Activated CD4-positive, alpha-beta T cell treated with anti-CD3 and anti-CD28 coated beads, Interleukin-2, amount 10 ng/mL, durations not matched to agents 24 days and 14 days (primary cell): Measurements from ENCODE around the gene RPAP3. TPM values are rescaled to one million over a fixed set of nuclear protein-coding genes. Genes with fewer than 3 reads are reported as not detected.

Source experiments
- DNase-seq: peaks from one replicate; pipeline ENCODE4 v3.0.0; 2022
- H3K27ac Mint-ChIP-seq: one replicate; pipeline ENCODE4 v1.8.0; 2022; ENCODE audit warnings: mild to moderate bottlenecking, mixed read lengths
- H3K27me3 Mint-ChIP-seq: one replicate; pipeline ENCODE4 v1.8.0; 2022; ENCODE audit warnings: mixed read lengths
- H3K36me3 Mint-ChIP-seq: one replicate; pipeline ENCODE4 v1.8.0; 2022; ENCODE audit warnings: low read depth, mild to moderate bottlenecking, mixed read lengths
- H3K4me1 Mint-ChIP-seq: one replicate; pipeline ENCODE4 v1.8.0; 2021; ENCODE audit warnings: mixed read lengths
- H3K4me3 Mint-ChIP-seq: one replicate; pipeline ENCODE4 v1.8.0; 2022; ENCODE audit warnings: mild to moderate bottlenecking, moderate library complexity, mixed read lengths
- H3K9me3 Mint-ChIP-seq: one replicate; pipeline ENCODE4 v1.8.0; 2021; ENCODE audit warnings: mixed read lengths
- intact Hi-C: fragments of 100-400 bp; cut with micrococcal nuclease; formaldehyde crosslinking; loops from one replicate; pipeline ENCODE4 v1.15.1; 2023
- total RNA-seq: library from RNA; stranded (reverse); gene quantifications from 2 replicates; pipeline ENCODE4 v1.2.3, GENCODE V29; 2022

The RPAP3 gene, protein sequence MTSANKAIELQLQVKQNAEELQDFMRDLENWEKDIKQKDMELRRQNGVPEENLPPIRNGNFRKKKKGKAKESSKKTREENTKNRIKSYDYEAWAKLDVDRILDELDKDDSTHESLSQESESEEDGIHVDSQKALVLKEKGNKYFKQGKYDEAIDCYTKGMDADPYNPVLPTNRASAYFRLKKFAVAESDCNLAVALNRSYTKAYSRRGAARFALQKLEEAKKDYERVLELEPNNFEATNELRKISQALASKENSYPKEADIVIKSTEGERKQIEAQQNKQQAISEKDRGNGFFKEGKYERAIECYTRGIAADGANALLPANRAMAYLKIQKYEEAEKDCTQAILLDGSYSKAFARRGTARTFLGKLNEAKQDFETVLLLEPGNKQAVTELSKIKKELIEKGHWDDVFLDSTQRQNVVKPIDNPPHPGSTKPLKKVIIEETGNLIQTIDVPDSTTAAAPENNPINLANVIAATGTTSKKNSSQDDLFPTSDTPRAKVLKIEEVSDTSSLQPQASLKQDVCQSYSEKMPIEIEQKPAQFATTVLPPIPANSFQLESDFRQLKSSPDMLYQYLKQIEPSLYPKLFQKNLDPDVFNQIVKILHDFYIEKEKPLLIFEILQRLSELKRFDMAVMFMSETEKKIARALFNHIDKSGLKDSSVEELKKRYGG
- total RNA-seq, result 63.4 and 67.3 TPM in 2 replicates

- DNase-seq, result peak; percentile 99
- H3K36me3 Mint-ChIP-seq, result peaks cover 22% of the 10 kb centered on the region
- H3K4me1 Mint-ChIP-seq, result peaks cover 53% of the 10 kb centered on the region
- H3K27me3 Mint-ChIP-seq, result no peaks in the 10 kb centered on the region
- peak within 1 kb of the TSS; percentile 99 for H3K27ac Mint-ChIP-seq
- H3K9me3 Mint-ChIP-seq, result no peaks in the 10 kb centered on the region
- H3K4me3 Mint-ChIP-seq, result peak within 1 kb of the TSS; percentile 97
- intact Hi-C loops, result loop anchor here (1.0 to 10.0 kb wide), 9 partner anchors 50 to 1978 kb away; partner anchors contain the start of genes ARID2 and SLC38A2
These were observed at the start of gene RPAP3 for GRCh38 chr12:47705566-47706425. Gene RPAP3 (minus strand): TSS chr12:47706030. CDS start chr12:47702840, 3,190 bp downstream.

DNA sequence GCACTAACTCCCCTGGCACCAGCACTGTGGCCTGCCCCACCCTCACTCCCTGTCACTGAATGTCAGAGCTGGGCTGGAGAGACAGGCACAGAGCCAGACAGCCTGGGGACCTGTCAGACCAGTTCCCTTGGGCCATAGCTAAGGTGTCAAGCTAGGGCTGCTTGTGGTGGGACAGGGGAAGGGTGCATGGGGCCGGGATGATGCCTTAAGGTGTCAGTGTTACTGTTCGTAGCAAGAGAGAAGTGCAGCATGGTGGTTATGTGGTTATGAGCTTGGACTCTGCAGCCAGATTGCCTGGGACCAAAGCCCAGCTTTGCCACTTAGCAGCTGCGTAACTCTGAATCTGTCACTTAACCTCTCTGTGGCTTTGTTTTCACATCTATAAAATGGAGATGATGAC lies 49.1 kb upstream of the RPAP3 start:
- H3K36me3 Mint-ChIP-seq, result no peaks in the 10 kb centered on the region
- DNase-seq, result no peak
- intact Hi-C loops, result loop anchor here (1.0 to 5.0 kb wide), 2 partner anchors 49 to 1488 kb away; partner anchors contain the start of genes RPAP3 and SLC38A1
- H3K27me3 Mint-ChIP-seq, result no peaks in the 10 kb centered on the region
- H3K27ac Mint-ChIP-seq, result no peak overlapping the region
- H3K9me3 Mint-ChIP-seq, result no peaks in the 10 kb centered on the region
- peaks cover 46% of the 10 kb centered on the region for H3K4me1 Mint-ChIP-seq
- H3K4me3 Mint-ChIP-seq, result peak overlapping the region; percentile 25

DNA sequence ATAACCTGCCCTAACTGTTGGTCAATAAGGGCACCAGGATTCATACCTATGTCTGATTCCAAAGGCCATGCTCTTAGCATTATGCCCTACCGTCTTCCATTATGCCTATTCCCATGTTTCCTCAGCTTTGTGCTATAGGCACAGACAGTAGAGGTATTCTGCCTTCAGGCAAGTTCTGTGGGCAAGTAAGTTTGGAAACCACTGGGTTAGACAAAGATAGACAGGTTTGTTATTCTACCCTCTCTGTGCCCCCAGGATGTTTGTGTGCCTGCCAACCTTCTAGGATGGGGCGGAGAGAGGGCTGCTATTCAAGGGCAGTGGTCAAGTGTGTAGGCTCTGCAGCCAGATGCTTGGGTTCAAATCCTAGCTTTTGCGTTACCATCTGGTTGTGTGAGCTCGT lies 48.3 kb upstream of the RPAP3 start:
- H3K4me1 Mint-ChIP-seq, result peaks cover 42% of the 10 kb centered on the region
- no peaks in the 10 kb centered on the region for H3K27me3 Mint-ChIP-seq
- no peak for DNase-seq
- no peaks in the 10 kb centered on the region for H3K9me3 Mint-ChIP-seq
- peak overlapping the region; percentile 11 for H3K27ac Mint-ChIP-seq
- intact Hi-C loops, result no loop called here
- H3K4me3 Mint-ChIP-seq, result no peak overlapping the region
- H3K36me3 Mint-ChIP-seq, result no peaks in the 10 kb centered on the region

GRCh38 chr12:47753021-47754001 lies 47.5 kb upstream of the RPAP3 start:
- H3K4me3 Mint-ChIP-seq, result no peak overlapping the region
- H3K27me3 Mint-ChIP-seq, result peaks cover 3% of the 10 kb centered on the region
- H3K36me3 Mint-ChIP-seq, result no peaks in the 10 kb centered on the region
- intact Hi-C loops, result no loop called here
- DNase-seq, result no peak
- H3K9me3 Mint-ChIP-seq, result no peaks in the 10 kb centered on the region
- H3K27ac Mint-ChIP-seq, result no peak overlapping the region
- H3K4me1 Mint-ChIP-seq, result peaks cover 40% of the 10 kb centered on the region

DNA sequence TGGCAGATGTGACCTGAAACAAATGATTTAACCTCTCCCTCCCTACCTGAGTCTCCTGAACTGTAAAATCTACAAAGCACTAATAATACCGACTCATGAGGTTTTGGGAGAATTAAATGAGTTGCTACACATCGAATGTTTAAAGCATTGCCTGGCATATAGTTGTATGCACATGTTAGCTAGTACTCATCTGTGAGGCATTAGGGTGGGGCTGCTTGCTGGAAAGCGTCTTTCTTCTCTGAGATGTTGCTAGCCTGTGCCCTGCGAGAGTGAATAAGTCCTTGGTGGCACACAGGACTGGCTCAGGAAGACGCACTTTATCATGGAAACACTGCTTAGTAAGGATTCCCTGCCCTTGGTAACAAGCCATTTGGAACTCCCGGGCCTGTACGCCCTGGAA lies 46.7 kb upstream of the RPAP3 start:
- H3K36me3 Mint-ChIP-seq, result no peaks in the 10 kb centered on the region
- no peaks in the 10 kb centered on the region for H3K9me3 Mint-ChIP-seq
- intact Hi-C loops, result no loop called here
- peaks cover 3% of the 10 kb centered on the region for H3K27me3 Mint-ChIP-seq
- DNase-seq, result no peak
- H3K4me3 Mint-ChIP-seq, result no peak overlapping the region
- H3K27ac Mint-ChIP-seq, result no peak overlapping the region
- peaks cover 35% of the 10 kb centered on the region for H3K4me1 Mint-ChIP-seq

DNA sequence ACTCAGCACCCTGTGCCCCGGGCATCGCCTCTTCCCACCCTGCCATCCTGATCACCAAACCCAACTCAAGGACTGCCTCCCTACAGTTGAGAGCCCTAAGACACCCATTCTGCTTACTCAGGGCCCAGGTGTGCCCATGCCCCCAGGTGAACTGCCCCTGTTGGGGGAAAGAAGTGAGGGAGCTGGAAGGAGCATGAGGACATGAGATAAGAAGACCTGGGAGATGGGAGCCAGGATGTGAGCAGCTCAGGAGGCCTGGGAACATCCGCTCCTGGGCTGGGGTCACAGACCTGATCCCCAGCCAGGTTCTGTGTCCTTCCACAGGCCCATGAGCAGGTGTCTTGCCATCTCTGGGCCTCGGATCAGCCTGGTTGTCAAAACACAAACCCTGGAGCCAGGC lies 46.3 kb upstream of the RPAP3 start:
- Mint-ChIP-seq H3K27ac (no peak overlapping the region), H3K27me3 (peaks cover 3% of the 10 kb centered on the region), H3K4me3 (no peak overlapping the region), H3K9me3 (no peaks in the 10 kb centered on the region), H3K36me3 (no peaks in the 10 kb centered on the region), H3K4me1 (peaks cover 31% of the 10 kb centered on the region)
- intact Hi-C loops, result no loop called here
- no peak for DNase-seq

DNA sequence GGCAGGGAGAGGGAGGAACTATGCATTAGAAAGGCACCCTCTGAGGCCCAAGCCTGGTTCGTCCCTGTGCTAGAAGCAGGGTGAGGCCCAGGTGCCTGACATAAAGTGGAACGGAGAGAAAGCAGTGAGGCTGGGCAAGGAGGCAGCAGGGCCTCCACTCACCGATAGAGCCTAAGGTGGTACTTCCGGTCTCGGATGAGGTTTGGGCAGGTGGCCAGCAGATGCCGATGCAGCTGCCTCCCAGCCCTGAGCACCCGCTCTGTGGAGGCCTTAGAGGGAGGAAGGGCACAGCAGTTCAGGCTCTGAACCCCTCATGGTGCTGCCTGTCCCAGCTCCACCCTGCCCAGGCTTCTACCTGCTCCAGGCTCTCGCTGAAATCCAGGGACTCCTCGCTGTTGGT lies 45.7 kb upstream of the RPAP3 start:
- H3K36me3 Mint-ChIP-seq, result no peaks in the 10 kb centered on the region
- H3K27ac Mint-ChIP-seq, result no peak overlapping the region
- intact Hi-C loops, result no loop called here
- no peak for DNase-seq
- H3K27me3 Mint-ChIP-seq, result peaks cover 3% of the 10 kb centered on the region
- H3K4me1 Mint-ChIP-seq, result peaks cover 27% of the 10 kb centered on the region
- H3K9me3 Mint-ChIP-seq, result no peaks in the 10 kb centered on the region
- no peak overlapping the region for H3K4me3 Mint-ChIP-seq

DNA sequence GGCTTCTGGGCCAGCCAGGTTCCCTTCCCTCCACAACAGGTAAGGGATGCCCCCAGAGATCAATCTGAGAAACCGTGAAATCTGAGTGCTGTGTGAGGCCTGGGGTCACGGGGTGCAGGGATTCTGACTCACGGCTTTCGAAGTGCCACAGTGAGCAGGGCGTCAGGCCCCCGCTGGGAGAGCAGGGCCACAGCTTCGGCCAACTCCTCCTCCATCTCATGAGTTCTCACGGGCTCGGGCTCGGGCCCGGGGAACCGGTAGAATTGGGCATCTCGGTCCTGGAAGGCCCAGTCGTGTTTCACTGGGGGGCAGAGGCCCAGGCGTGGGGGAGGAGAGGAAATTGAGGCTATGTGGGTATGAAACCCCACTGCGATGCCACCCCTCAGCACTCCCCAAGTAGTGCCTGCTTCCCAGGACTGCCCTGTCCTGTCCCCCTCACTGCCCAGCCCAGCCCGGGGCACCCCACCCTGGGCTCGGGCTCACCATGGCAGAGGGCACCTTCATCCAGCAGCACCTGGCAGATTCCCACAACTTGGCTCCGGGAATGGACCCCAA lies 45.2 kb upstream of the RPAP3 start:
- H3K36me3 Mint-ChIP-seq, result no peaks in the 10 kb centered on the region
- H3K9me3 Mint-ChIP-seq, result no peaks in the 10 kb centered on the region
- no peak overlapping the region for H3K27ac Mint-ChIP-seq
- no peak for DNase-seq
- no peak overlapping the region for H3K4me3 Mint-ChIP-seq
- H3K27me3 Mint-ChIP-seq, result peaks cover 3% of the 10 kb centered on the region
- intact Hi-C loops, result no loop called here
- H3K4me1 Mint-ChIP-seq, result peaks cover 21% of the 10 kb centered on the region

- Mint-ChIP-seq H3K9me3 (no peaks in the 10 kb centered on the region), H3K27me3 (peaks cover 3% of the 10 kb centered on the region), H3K36me3 (no peaks in the 10 kb centered on the region), H3K4me3 (no peak overlapping the region), H3K27ac (no peak overlapping the region), H3K4me1 (peaks cover 14% of the 10 kb centered on the region)
- intact Hi-C loops, result no loop called here
- DNase-seq, result no peak
These were observed 44.5 kb upstream of the RPAP3 start for GRCh38 chr12:47750229-47750798.

GRCh38 chr12:47748899-47749298 lies 43.1 kb upstream of the RPAP3 start:
- H3K27me3 Mint-ChIP-seq, result peaks cover 8% of the 10 kb centered on the region
- H3K4me1 Mint-ChIP-seq, result peaks cover 5% of the 10 kb centered on the region
- DNase-seq, result no peak
- no peak overlapping the region for H3K4me3 Mint-ChIP-seq
- no peaks in the 10 kb centered on the region for H3K36me3 Mint-ChIP-seq
- intact Hi-C loops, result no loop called here
- peak overlapping the region; percentile 6 for H3K27ac Mint-ChIP-seq
- H3K9me3 Mint-ChIP-seq, result no peaks in the 10 kb centered on the region

DNA sequence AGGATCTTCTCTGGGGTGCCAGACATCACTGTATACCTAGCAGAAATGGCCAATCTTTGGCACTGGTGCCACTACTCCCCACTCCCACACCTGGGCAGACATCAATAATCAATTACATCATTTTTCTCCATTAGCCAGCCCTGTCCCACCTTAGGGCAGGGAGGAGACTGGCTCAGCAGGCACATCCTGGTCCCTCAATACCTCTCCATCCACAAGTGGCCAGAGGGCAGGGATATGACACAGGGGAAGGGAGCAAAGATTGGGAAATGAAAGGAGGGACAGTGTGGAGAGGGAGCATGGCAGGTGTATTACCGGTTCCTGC lies 42.6 kb upstream of the RPAP3 start:
- Mint-ChIP-seq H3K36me3 (no peaks in the 10 kb centered on the region), H3K27ac (no peak overlapping the region)

DNA sequence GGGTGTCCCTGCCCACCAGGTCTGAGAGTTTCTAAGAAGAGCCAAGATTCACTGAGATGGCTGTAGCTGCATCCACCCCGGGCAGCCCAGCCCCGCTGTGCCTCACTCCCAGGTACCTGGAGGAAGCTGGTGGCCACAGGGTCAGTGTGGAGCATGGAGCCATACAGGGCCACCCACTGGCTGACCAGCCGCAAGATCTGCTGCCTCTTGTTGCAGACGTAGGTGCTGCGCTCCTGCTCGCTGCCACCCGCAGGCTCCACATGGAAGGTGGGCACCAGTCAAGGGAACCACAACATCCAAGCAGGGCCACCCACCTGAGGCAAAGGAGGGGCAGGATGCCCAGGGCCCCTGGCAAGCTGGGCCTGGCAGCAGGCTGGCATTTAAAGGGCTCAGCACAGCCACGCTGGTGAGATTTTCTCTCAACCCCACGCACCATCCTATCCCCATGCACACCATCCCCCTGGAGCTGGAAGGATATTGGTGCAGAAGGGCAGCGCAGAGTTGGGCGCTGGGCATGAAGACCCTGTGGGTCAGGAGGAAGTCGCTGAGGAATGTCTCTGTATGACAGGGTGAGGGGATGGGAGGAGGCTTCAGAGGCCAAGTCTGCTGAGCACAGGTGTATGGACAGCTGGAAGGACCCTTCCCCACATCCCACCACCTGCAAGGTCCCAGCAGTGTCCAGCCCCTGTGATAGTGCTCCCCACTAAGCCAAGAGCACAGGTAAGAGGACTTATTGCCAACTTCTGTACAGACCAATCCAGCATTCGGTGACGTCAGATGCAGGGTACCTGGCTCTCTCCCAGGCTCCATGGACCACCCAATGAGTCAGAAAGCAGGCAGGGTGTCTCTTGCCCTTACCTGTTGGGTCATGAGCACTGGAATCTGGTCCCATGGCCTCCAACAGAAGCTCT lies 42.0 kb upstream of the RPAP3 start:
- Mint-ChIP-seq H3K27ac (no peak overlapping the region), H3K36me3 (no peaks in the 10 kb centered on the region)

More for the DNA sequence above, 42.6 kb upstream of the RPAP3 start:
- H3K9me3 Mint-ChIP-seq, result no peaks in the 10 kb centered on the region
- DNase-seq, result no peak
- intact Hi-C loops, result no loop called here
- no peak overlapping the region for H3K4me3 Mint-ChIP-seq
- peaks cover 8% of the 10 kb centered on the region for H3K27me3 Mint-ChIP-seq
- peaks cover 2% of the 10 kb centered on the region for H3K4me1 Mint-ChIP-seq

More for the DNA sequence above, 42.0 kb upstream of the RPAP3 start:
- no peak for DNase-seq
- Mint-ChIP-seq H3K9me3 (no peaks in the 10 kb centered on the region), H3K27me3 (peaks cover 8% of the 10 kb centered on the region), H3K4me3 (no peak overlapping the region), H3K4me1 (peaks cover 1% of the 10 kb centered on the region)
- intact Hi-C loops, result no loop called here
